Ovary (tissue), 3 donors: Measurements from ENCODE around the gene KRTAP1-5.

Source experiments
- CTCF ChIP-seq, 3 donors: fragments of 450-650 bp in 2 of 3; fragments of 200-600 bp in 1 of 3; IDR thresholded peaks; one replicate each; pipeline versions ENCODE4 v1.5.1 to v1.8.0; 2016 to 2022; ENCODE audit warnings: antibody characterized with exemption in 3 of 3, mild to moderate bottlenecking in 1 of 3
- POLR2A ChIP-seq: fragments of 450-650 bp; IDR thresholded peaks from one replicate; pipeline ENCODE4 v1.6.1; 2017; ENCODE audit warnings: antibody characterized with exemption, mild to moderate bottlenecking, moderate library complexity
- donor health status: DM: no; HTN: no; CAD: no.

- TF ChIP-seq POLR2A (no peak), CTCF (IDR thresholded peaks at IDR 0.05) (no peak)
Observed at GRCh38 chr17:40981115-40981514, 45.9 kb downstream of the KRTAP1-5 start.
